ENCODE data around the gene PSEN1. TPM values are rescaled to one million over a fixed set of nuclear protein-coding genes. Genes with fewer than 3 reads are reported as not detected.
A peak's percentile ranks its signal among the peaks of the same experiment; 100 is the strongest.

The PSEN1 gene
- total RNA-seq, 1 donor: 45.4 TPM

DNA sequence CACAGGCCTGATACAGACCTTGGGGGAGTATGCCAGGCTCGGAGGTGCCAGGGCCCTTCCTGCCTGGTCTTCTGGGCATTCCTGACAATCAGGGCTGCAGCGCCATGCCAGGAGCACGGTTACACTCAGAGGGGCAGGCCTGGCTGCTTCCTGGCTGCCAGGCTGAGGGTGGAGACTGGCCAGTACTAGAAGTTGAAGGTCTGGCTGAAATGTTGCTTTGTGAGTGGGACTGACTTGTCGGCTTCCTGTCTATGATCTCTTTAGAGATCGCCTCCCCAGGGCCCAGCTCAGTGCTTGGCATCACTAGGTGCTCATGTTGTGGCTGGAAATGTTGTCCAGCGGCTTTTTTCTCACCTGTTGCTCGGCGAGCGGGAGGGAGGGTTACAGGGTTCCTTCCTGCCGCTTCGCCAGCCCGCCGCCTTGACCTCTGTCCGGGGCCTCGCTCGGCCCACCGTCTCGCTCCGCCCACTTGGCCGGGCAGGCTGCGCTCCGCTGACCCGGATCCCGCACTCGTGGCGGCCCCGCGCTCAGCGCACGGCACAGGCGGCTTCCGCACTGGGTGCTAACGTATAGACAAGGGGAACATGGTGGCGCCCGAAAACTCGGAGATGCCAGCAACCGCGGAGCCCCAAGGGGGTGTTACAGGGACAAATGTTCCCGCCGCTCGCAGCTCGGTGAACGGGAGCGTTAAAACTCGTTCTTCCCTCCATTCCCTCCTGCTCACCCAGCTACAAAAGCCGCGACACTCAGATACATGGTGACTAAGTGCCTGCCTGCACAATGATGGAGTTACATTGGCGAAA lies 133.6 kb downstream of the PSEN1 start:
- Histone ChIP-seq H3K9me3 (ENCODE audit: low read depth, low read length) (no peaks in the 10 kb centered on the region), H3K4me1 (ENCODE audit: insufficient read depth, low read length) (peaks cover 16% of the 10 kb centered on the region), H3K27me3 (ENCODE audit: insufficient read depth, low read length) (no peaks in the 10 kb centered on the region), H3K4me3 (ENCODE audit: low read length) (peak overlapping the region; percentile 2)

- peaks cover 16% of the 10 kb centered on the region for H3K4me1 ChIP-seq (ENCODE audit: insufficient read depth, low read length)
- no peaks in the 10 kb centered on the region for H3K27me3 ChIP-seq (ENCODE audit: insufficient read depth, low read length)
- no peaks in the 10 kb centered on the region for H3K9me3 ChIP-seq (ENCODE audit: low read depth, low read length)
- no peak overlapping the region for H3K4me3 ChIP-seq (ENCODE audit: low read length)
Observed at GRCh38 chr14:73272393-73272792, 136.1 kb downstream of the PSEN1 start.

Other genes with a start within 250 kb of the PSEN1 start
- 1.3 TPM for gene DPF3, start 242.4 kb upstream of the PSEN1 start, total RNA-seq
- 17.9 TPM for gene DCAF4, start 210.0 kb upstream of the PSEN1 start, total RNA-seq
- gene ZFYVE1, start 109.4 kb upstream of the PSEN1 start, total RNA-seq: 10.8 TPM
- 141 TPM for gene RBM25, start 78.0 kb upstream of the PSEN1 start, total RNA-seq
- 0.31 TPM for gene PAPLN, start 101.0 kb downstream of the PSEN1 start, total RNA-seq